SU-DHL-6 (cell line): ENCODE results near the gene SMARCD3.

Experiments
- H2AFZ ChIP-seq: fragments of 200-600 bp; sonication (generic); 2 replicates; pipeline ENCODE4 v1.6.1; 2014; ENCODE audit warnings: low read depth, mild to moderate bottlenecking, moderate library complexity, mixed read lengths, antibody characterized with exemption, low read length; ENCODE audit not compliant: severe bottlenecking
- H3F3A ChIP-seq: fragments of 200-600 bp; shearing (Covaris generic); 2 replicates; pipeline ENCODE4 v1.6.0; 2016; ENCODE audit warnings: antibody characterized with exemption, mild to moderate bottlenecking; ENCODE audit not compliant: insufficient read depth
- H3K27ac ChIP-seq: fragments of 200-600 bp; sonication (generic); 2 replicates; pipeline ENCODE4 v1.5.1; 2016; ENCODE audit warnings: low read depth, mild to moderate bottlenecking, low read length, moderate library complexity, mixed read lengths
- H3K27me3 ChIP-seq: fragments of 200-600 bp; sonication (generic), shearing (Covaris generic); 2 replicates; pipeline ENCODE4 v1.6.0; 2014; ENCODE audit warnings: mild to moderate bottlenecking, low read length
- H3K36me3 ChIP-seq: fragments of 200-600 bp; sonication (generic); 2 replicates; pipeline ENCODE4 v1.6.1; 2014; ENCODE audit warnings: mild to moderate bottlenecking, low read length, mixed read lengths
- H3K4me2 ChIP-seq: fragments of 300-600, 200-600 bp; shearing (Covaris generic), sonication (generic); 2 replicates; pipeline ENCODE4 v1.6.0; 2014; ENCODE audit warnings: low read length, low read depth, mild to moderate bottlenecking; ENCODE audit not compliant: poor library complexity, severe bottlenecking
- H3K4me3 ChIP-seq: fragments of 200-600 bp; sonication (generic); 2 replicates; pipeline ENCODE4 v1.5.1; 2014; ENCODE audit warnings: antibody characterized with exemption, low read length, mild to moderate bottlenecking, mixed read lengths; ENCODE audit not compliant: insufficient read depth, poor library complexity, severe bottlenecking
- H3K79me2 ChIP-seq: fragments of 200-600 bp; sonication (generic); 2 replicates; pipeline ENCODE4 v1.6.1; 2014; ENCODE audit warnings: mild to moderate bottlenecking, low read length, moderate library complexity; ENCODE audit not compliant: insufficient read depth
- H3K9ac ChIP-seq: fragments of 200-600 bp; sonication (generic); 2 replicates; pipeline ENCODE4 v1.7.0; 2014; ENCODE audit warnings: mild to moderate bottlenecking, low read length
- H3K9me2 ChIP-seq: fragments of 200-600 bp; sonication (generic); replicated peaks from 2 replicates; pipeline ENCODE4 v1.6.1; 2014; ENCODE audit warnings: low read length; ENCODE audit not compliant: insufficient read depth
- H3K9me3 ChIP-seq: fragments of 200-600 bp; sonication (generic); 2 replicates; pipeline ENCODE4 v1.6.1; 2014; ENCODE audit warnings: low read length, mixed read lengths; ENCODE audit not compliant: insufficient read depth
- H4K20me1 ChIP-seq: fragments of 200-600 bp; sonication (generic); 2 replicates; pipeline ENCODE4 v1.6.1; 2014; ENCODE audit warnings: low read depth, mild to moderate bottlenecking, antibody characterized with exemption, low read length, moderate library complexity, mixed read lengths
- EZH2phosphoT487 ChIP-seq: fragments of 200-600 bp; sonication (generic), shearing (Covaris generic); conservative IDR thresholded peaks from 2 replicates; pipeline ENCODE4 v1.6.1; 2018; ENCODE audit warnings: mild to moderate bottlenecking, antibody characterized with exemption, low read length, moderate library complexity, mixed read lengths
- TF ChIP-seq, protein P1 (sequence below): fragments of 200-600 bp; sonication (generic); IDR thresholded peaks from one replicate; pipeline ENCODE4 v1.5.1; 2017; ENCODE audit warnings: antibody characterized with exemption, mild to moderate bottlenecking, low read length, moderate library complexity; ENCODE audit not compliant: insufficient read depth, poor library complexity, severe bottlenecking

The SMARCD3 gene

DNA sequence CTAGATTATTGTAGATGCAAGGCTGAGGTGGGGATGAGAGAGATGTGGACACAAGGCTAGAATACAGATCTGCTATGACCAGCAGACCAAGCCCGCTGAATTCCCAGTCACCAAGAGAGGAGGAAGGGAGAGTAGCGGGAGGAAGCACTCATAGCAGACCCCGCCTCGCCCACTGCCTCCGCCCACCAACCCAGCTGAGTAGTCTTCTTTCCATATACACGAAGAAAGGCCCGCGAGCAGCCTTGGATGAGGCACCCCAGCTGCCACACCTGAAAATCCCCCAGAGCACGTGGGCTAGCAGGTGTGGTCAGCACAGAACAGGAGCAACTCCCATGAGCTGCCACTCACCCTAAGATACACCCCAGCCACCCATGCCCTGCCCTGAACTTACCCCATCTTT, 30.3 kb downstream of the SMARCD3 start:
- Histone ChIP-seq H3K27ac (no peak overlapping the region), H3K9ac (no peak overlapping the region), H3F3A (no peaks in the 10 kb centered on the region), H3K79me2 (no peaks in the 10 kb centered on the region), H3K36me3 (peaks cover 12% of the 10 kb centered on the region; the same call in 1 of the 2 replicates), H3K9me2 (no peaks in the 10 kb centered on the region), H3K4me3 (no peak overlapping the region), H3K9me3 (no peaks in the 10 kb centered on the region), H3K4me2 (no peak overlapping the region), H3K27me3 (no peaks in the 10 kb centered on the region), H2AFZ (no peak overlapping the region), H4K20me1 (no peaks in the 10 kb centered on the region)
- TF ChIP-seq EZH2phosphoT487 = no peak
- TF ChIP-seq, protein P1, sequence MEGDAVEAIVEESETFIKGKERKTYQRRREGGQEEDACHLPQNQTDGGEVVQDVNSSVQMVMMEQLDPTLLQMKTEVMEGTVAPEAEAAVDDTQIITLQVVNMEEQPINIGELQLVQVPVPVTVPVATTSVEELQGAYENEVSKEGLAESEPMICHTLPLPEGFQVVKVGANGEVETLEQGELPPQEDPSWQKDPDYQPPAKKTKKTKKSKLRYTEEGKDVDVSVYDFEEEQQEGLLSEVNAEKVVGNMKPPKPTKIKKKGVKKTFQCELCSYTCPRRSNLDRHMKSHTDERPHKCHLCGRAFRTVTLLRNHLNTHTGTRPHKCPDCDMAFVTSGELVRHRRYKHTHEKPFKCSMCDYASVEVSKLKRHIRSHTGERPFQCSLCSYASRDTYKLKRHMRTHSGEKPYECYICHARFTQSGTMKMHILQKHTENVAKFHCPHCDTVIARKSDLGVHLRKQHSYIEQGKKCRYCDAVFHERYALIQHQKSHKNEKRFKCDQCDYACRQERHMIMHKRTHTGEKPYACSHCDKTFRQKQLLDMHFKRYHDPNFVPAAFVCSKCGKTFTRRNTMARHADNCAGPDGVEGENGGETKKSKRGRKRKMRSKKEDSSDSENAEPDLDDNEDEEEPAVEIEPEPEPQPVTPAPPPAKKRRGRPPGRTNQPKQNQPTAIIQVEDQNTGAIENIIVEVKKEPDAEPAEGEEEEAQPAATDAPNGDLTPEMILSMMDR = no peak

DNA sequence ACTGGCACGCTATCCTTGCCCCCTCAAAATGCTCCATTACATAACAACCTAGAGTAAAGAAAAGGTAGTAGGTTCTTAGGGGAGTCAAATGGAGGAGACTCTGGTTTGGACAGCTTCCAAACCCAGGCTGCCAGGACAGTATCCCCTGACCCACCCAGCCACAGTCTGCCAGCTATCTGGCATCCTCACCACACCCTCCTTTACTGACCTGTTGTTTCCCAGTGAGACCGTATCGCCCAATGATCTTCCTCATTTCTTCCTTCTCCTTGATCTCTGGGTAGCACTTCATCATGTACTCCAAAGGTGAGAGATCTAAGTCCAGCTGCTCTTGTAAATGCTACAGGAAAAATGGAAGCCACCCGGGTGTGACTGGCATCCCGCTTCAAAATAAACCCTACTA, 33.1 kb downstream of the SMARCD3 start:
- Histone ChIP-seq H3K9me2 (no peaks in the 10 kb centered on the region), H3K9ac (no peak overlapping the region), H4K20me1 (no peaks in the 10 kb centered on the region), H3K9me3 (no peaks in the 10 kb centered on the region), H3K27me3 (no peaks in the 10 kb centered on the region), H3K36me3 (peaks cover 4% of the 10 kb centered on the region; the same call in 1 of the 2 replicates), H3K4me2 (no peak overlapping the region), H3K79me2 (no peaks in the 10 kb centered on the region), H3K4me3 (no peak overlapping the region), H3K27ac (no peak overlapping the region), H2AFZ (no peak overlapping the region), H3F3A (no peaks in the 10 kb centered on the region)
- TF ChIP-seq, protein P1 = no peak
- TF ChIP-seq EZH2phosphoT487 = no peak

DNA sequence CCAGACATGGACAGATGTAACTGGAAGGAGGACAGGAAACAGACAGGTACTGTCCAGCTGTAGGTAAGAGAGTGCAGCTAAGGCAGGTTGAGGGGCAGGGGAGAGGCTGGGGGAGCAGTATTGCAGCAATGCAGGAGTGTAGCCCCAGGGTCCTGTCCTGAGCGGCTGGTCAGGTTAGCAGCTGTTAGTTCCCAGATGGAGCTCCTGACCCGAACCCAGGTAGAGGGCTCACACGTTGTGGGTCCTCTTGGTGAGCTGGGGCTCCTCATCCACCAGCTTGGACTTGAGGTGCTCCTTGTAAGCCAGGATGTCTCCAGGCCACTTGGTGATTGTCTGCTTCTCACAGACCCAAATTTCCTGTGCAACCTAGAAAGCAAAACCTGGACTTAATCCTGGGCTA, 34.7 kb downstream of the SMARCD3 start:
- no peaks in the 10 kb centered on the region for H4K20me1 ChIP-seq

More for the DNA sequence above, 34.7 kb downstream of the SMARCD3 start:
- Histone ChIP-seq H3K9ac (no peak overlapping the region), H3K4me3 (no peak overlapping the region), H3K9me3 (no peaks in the 10 kb centered on the region), H3K79me2 (no peaks in the 10 kb centered on the region), H3K27ac (no peak overlapping the region), H3K9me2 (no peaks in the 10 kb centered on the region), H3K36me3 (peaks cover 4% of the 10 kb centered on the region; the same call in 1 of the 2 replicates), H3K27me3 (no peaks in the 10 kb centered on the region), H3F3A (no peaks in the 10 kb centered on the region), H2AFZ (no peak overlapping the region), H3K4me2 (no peak overlapping the region)
- TF ChIP-seq, protein P1 = no peak
- TF ChIP-seq EZH2phosphoT487 = no peak
